ENCODE data around the gene SEPTIN10.
A peak's percentile ranks its signal among the peaks of the same experiment; 100 is the strongest.

Gene SEPTIN10

GRCh38 chr2:109619032-109619615, 5.4 kb upstream of the SEPTIN10 start:
- no peak overlapping the region for H3K4me3 ChIP-seq (ENCODE audit: low read depth, low read length)
- no peak for TF ChIP-seq CTCF (IDR thresholded peaks at IDR 0.05; ENCODE audit: low read depth, low read length)

GRCh38 chr2:109616184-109616583, 2.4 kb upstream of the SEPTIN10 start:
- H3K4me3 ChIP-seq (ENCODE audit: low read depth, low read length), result peak overlapping the region; percentile 10; the same call in 1 of the 2 replicates
- no peak for TF ChIP-seq CTCF (IDR thresholded peaks at IDR 0.05; ENCODE audit: low read depth, low read length)

GRCh38 chr2:109615637-109616144, 1.9 kb upstream of the SEPTIN10 start:
- H3K4me3 ChIP-seq (ENCODE audit: low read depth, low read length), result no peak overlapping the region; the same call in 1 of the 2 replicates
- no peak for TF ChIP-seq CTCF (IDR thresholded peaks at IDR 0.05; ENCODE audit: low read depth, low read length)

GRCh38 chr2:109614715-109615636, 1.2 kb upstream of the SEPTIN10 start:
- H3K4me3 ChIP-seq (ENCODE audit: low read depth, low read length), result peak overlapping the region; percentile 58
- no peak for TF ChIP-seq CTCF (IDR thresholded peaks at IDR 0.05; ENCODE audit: low read depth, low read length)

- TF ChIP-seq CTCF (IDR thresholded peaks at IDR 0.05; ENCODE audit: low read depth, low read length), result no peak
- peak overlapping the region; percentile 74 for H3K4me3 ChIP-seq (ENCODE audit: low read depth, low read length)
These were observed 465 bp downstream of the SEPTIN10 start for GRCh38 chr2:109613081-109613921.

- H3K4me3 ChIP-seq (ENCODE audit: low read depth, low read length), result peak overlapping the region; percentile 74
- TF ChIP-seq CTCF (IDR thresholded peaks at IDR 0.05; ENCODE audit: low read depth, low read length), result no peak
These were observed 2.2 kb downstream of the SEPTIN10 start for GRCh38 chr2:109611467-109612095.
